Tibial nerve (tissue), 3 donors: ENCODE measurements around the gene RPS19.

Source experiments
- POLR2A ChIP-seq, 2 donors: fragments of 450-650 bp; IDR thresholded peaks; one replicate each; pipeline ENCODE4 v1.6.1; 2017; ENCODE audit warnings: antibody characterized with exemption in 2 of 2, mild to moderate bottlenecking in 2 of 2, moderate library complexity in 2 of 2
- TF ChIP-seq, protein P1 (sequence below), 5 experiments: fragments of 200-600 bp in 3 of 5; fragments of 450-650 bp in 2 of 5; sonication (generic) in 3 of 5; IDR thresholded peaks; one replicate each; pipeline ENCODE4 v1.5.1; 2016 to 2019; ENCODE audit warnings: antibody characterized with exemption in 5 of 5, mild to moderate bottlenecking in 3 of 5, moderate library complexity in 2 of 5

DNA sequence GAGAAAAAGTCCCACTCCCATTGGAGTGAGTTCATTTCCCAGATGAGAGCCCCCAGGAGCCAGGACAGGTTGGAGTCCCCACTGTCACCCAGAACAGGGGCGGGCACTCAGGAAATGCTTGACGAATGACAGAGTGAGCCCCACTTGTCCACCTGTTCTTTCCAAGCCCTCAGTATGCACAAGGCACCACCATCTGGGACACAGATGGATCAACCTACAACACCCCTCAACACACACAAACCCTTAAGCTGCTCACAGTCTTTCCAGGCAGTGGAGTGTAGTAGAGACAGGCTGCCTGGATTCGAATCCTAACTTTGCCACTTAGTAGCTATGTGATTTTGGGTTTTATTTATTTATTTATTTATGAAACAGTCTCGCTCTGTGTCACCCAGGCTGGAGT, 30.9 kb downstream of the RPS19 start:
- TF ChIP-seq, protein P1, sequence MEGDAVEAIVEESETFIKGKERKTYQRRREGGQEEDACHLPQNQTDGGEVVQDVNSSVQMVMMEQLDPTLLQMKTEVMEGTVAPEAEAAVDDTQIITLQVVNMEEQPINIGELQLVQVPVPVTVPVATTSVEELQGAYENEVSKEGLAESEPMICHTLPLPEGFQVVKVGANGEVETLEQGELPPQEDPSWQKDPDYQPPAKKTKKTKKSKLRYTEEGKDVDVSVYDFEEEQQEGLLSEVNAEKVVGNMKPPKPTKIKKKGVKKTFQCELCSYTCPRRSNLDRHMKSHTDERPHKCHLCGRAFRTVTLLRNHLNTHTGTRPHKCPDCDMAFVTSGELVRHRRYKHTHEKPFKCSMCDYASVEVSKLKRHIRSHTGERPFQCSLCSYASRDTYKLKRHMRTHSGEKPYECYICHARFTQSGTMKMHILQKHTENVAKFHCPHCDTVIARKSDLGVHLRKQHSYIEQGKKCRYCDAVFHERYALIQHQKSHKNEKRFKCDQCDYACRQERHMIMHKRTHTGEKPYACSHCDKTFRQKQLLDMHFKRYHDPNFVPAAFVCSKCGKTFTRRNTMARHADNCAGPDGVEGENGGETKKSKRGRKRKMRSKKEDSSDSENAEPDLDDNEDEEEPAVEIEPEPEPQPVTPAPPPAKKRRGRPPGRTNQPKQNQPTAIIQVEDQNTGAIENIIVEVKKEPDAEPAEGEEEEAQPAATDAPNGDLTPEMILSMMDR (IDR thresholded peaks at IDR 0.05) = no peak
- no peak for TF ChIP-seq POLR2A (IDR thresholded peaks at IDR 0.05)
